CD4-positive, alpha-beta T cell treated with Interleukin-2 at 100 ng/mL for 4 hours (primary cell): Measurements from ENCODE around the gene UBC.
"Not testable (repeated sequence)": the region's sequence is repeated elsewhere in the genome, so short reads cannot be mapped to it uniquely, and the experiment has no call there.

Source experiments
- DNase-seq: peaks from one replicate; pipeline ENCODE4 v3.0.0-alpha.2; 2020; ENCODE audit warnings: low spot score

UBC gene

DNA sequence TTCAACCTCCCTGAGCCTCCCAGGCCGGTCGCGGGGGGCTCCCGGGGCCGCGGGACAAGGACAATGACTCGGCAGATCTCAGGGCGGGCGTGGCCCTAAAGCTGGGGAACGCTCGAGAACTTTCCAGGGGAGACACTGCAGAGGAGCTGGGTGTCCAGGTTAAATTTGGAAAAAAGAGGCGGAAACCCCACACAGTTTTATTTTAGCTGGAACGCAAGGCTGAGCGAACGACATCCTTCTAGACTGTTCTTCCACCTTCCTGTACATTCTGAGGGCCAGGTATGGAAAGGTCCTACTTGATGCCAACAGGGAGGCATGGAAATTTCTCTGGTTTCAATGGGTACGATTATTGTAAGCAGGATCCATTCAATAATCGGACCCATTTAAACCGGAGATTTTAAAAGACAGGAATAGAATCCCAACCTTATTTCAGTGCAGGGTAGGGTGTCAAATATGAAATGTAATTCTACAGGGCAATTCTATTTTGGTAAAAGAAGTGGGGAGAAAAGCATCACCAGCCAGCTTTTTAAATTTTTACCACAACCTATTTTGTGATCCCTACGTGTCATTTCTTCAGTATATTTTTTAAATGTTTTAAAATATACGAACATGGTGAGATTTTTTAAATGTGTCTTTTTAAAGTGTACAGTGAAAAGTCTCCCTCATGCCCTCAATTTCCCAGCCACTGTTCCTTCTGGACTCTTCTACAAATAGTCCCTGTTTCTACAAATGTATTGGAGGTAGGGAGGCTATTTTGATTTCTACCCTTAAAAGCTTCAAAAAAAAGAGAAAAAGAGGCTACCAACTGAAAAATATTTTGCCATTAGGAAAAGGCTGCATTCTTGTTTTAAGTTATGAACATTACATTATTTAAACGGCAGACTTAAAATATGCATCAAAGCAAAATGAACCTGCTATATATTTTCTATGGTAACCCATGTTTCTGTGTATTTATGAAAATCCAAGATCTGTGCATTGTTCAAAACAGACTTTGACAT lies 1.1 kb upstream of the UBC start:
- peak; percentile 35 for DNase-seq

- peak; percentile 94 for DNase-seq
These were observed 717 bp downstream of the UBC start for GRCh38 chr12:124913474-124914391.

DNA sequence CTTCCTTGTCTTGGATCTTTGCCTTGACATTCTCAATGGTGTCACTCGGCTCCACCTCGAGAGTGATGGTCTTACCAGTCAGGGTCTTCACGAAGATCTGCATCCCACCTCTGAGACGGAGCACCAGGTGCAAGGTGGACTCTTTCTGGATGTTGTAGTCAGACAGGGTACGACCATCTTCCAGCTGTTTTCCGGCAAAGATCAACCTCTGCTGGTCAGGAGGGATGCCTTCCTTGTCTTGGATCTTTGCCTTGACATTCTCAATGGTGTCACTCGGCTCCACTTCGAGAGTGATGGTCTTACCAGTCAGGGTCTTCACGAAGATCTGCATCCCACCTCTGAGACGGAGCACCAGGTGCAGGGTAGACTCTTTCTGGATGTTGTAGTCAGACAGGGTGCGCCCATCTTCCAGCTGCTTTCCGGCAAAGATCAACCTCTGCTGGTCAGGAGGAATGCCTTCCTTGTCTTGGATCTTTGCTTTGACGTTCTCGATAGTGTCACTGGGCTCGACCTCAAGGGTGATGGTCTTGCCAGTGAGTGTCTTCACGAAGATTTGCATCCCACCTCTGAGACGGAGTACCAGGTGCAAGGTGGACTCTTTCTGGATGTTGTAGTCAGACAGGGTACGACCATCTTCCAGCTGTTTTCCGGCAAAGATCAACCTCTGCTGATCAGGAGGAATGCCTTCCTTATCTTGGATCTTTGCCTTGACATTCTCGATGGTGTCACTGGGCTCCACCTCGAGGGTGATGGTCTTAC lies 1.7 kb downstream of the UBC start:
- DNase-seq: not testable (repeated sequence)

DNA sequence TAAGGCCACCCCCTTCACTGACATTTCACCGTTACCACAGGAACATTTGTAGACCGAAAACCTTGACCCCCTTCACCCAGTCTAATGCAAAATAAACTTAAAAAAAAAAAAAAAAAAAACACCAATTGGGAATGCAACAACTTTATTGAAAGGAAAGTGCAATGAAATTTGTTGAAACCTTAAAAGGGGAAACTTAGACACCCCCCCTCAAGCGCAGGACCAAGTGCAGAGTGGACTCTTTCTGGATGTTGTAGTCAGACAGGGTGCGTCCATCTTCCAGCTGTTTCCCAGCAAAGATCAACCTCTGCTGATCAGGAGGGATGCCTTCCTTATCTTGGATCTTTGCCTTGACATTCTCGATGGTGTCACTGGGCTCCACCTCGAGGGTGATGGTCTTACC lies 2.9 kb downstream of the UBC start:
- DNase-seq: not testable (repeated sequence)

GRCh38 chr12:124910561-124911478 lies 3.6 kb downstream of the UBC start:
- no peak for DNase-seq

- no peak for DNase-seq
These were observed 4.5 kb downstream of the UBC start for GRCh38 chr12:124909831-124910560.

- DNase-seq: peak; percentile 97
These were observed 7.7 kb downstream of the UBC start for GRCh38 chr12:124906606-124907261.

- no peak for DNase-seq
These were observed 9.9 kb downstream of the UBC start for GRCh38 chr12:124904306-124905098.

DNA sequence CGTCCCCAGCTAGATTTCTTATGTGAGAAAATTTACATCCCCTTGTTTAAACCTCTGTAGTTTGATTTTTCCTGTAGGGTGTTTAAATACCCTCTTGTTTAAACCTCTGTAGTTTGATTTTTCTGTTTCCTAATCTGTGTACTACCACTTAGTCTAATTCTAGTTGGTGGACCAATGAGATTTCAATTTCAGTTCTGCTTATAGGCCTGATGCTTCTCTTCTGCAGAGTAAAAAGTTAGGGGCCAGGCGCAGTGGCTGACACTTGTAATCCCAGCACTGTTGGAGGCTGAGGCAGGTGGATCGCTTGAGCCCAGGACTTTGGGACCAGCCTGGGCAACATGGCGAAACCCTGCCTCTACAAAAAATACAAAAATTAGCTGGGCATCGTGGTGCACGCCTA lies 11.5 kb downstream of the UBC start:
- DNase-seq: no peak

GRCh38 chr12:124901003-124901402 lies 13.4 kb downstream of the UBC start:
- DNase-seq: no peak

DNA sequence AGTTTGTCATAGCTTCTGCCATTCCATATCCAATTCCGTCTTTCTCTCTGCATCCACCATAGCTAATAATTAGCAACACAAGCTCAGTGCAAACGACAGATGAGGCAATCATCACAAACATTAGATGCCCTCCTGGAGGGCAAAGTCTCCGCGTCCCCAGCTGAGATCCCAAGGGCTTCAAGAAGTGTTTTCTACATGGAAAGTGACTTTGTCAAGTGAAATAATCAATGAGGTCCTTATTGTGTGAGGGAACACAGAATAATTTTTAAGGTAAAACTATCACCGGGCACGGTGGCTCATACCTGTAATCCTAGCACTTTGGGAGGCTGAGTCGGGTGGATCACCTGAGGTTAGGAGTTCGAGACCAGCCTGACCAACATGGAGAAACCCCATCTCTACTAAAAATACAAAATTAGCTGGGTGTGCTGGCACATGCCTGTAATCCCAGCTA lies 14.1 kb downstream of the UBC start:
- DNase-seq: not testable (repeated sequence)

- no peak for DNase-seq
These were observed 15.5 kb downstream of the UBC start for GRCh38 chr12:124898923-124899294.

- peak; percentile 67 for DNase-seq
These were observed 16.1 kb downstream of the UBC start for GRCh38 chr12:124898200-124898922.

DNA sequence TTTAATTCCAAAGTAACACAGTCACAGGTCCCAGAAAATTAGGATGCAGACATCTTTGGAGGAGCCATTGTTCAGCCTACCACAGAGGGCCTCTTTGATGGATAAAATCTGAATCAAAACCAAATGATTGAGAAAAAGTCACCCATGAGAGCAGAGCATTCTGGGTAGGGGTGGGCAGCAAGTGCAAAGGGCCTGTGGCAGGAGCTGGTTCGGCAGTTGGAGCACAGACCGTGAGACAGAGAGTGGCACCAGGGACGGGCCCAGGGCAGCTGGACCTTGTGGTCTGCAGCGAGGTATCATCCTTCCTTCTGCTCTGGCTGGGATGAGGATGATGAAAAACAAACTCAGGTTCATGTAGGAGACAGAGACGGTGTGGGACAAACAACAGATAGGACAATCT lies 18.0 kb downstream of the UBC start:
- DNase-seq: no peak

- DNase-seq: no peak
These were observed 20.5 kb downstream of the UBC start for GRCh38 chr12:124893792-124894516.

DNA sequence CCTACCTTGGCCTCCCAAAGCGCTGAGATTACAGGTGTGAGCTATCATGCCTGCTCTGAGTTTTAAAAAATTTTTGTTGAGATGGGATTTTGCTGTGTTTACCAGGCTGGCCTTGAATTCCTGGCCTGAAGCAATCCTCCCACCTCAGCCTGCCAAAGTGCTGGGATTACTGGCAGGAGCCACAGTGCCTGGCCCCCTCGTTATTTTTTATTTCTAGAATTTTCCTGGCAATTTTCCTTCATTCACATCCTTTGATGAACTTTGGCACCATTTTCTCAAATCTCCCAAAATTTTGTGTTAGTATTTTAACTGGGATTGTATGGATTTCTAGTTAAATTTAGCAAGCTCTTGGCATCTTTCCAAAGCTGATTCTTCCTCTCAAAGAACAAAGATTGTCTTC lies 26.2 kb downstream of the UBC start:
- no peak for DNase-seq

GRCh38 chr12:124887766-124888165 lies 26.7 kb downstream of the UBC start:
- not testable (repeated sequence) for DNase-seq
